NCI-H2196 treated with DMSO at 0.1 percent for 48 hours (cell line): ENCODE data around the gene KLHL17.
"Not testable (repeated sequence)": the region's sequence is repeated elsewhere in the genome, so short reads cannot be mapped to it uniquely, and the experiment has no call there.

Experiments
- DNase-seq: peaks from one replicate; lab custom pipeline; 2025; ENCODE audit not compliant: unreplicated experiment; lab: John Stamatoyannopoulos, UW

KLHL17 gene

GRCh38 chr1:966135-966703 is 5.8 kb downstream of the KLHL17 start, which contains the start of gene PLEKHN1:
Gene PLEKHN1, plus strand, starts transcription at chr1:966482. Its CDS starts 50 bp downstream, at chr1:966532.
- DNase-seq = no peak

GRCh38 chr1:966704-967300 is 6.4 kb downstream of the KLHL17 start:
- DNase-seq = no peak

- no peak for DNase-seq
These were observed 7.3 kb downstream of the KLHL17 start for GRCh38 chr1:967466-968343.

GRCh38 chr1:969260-969855 is 9.0 kb downstream of the KLHL17 start:
- no peak for DNase-seq

GRCh38 chr1:970242-970972 is 10.0 kb downstream of the KLHL17 start:
- no peak for DNase-seq

- no peak for DNase-seq
These were observed 10.8 kb downstream of the KLHL17 start for GRCh38 chr1:970973-971730.

- DNase-seq = no peak
These were observed 11.5 kb downstream of the KLHL17 start for GRCh38 chr1:971751-972506.

GRCh38 chr1:972726-973458 is 12.5 kb downstream of the KLHL17 start:
- DNase-seq = no peak

GRCh38 chr1:973459-974292 is 13.3 kb downstream of the KLHL17 start:
- no peak for DNase-seq

- no peak for DNase-seq
These were observed 13.9 kb downstream of the KLHL17 start for GRCh38 chr1:974293-974640.

GRCh38 chr1:974687-975328 is 14.4 kb downstream of the KLHL17 start:
- no peak for DNase-seq

- DNase-seq = no peak
These were observed 15.0 kb downstream of the KLHL17 start for GRCh38 chr1:975365-975764.

- DNase-seq = peak; percentile 70
These were observed 15.7 kb downstream of the KLHL17 start for GRCh38 chr1:975896-976683.

GRCh38 chr1:976791-977190 is 16.4 kb downstream of the KLHL17 start:
- not testable (repeated sequence) for DNase-seq

- no peak for DNase-seq
These were observed 17.9 kb downstream of the KLHL17 start for GRCh38 chr1:978069-978834.
